ENCODE results near the gene PTPRE. TPM values are rescaled to one million over a fixed set of nuclear protein-coding genes. Genes with fewer than 3 reads are reported as not detected.

Gene PTPRE
- polyA plus RNA-seq, 1 donor from 2014 or later = 11.2 TPM

DNA sequence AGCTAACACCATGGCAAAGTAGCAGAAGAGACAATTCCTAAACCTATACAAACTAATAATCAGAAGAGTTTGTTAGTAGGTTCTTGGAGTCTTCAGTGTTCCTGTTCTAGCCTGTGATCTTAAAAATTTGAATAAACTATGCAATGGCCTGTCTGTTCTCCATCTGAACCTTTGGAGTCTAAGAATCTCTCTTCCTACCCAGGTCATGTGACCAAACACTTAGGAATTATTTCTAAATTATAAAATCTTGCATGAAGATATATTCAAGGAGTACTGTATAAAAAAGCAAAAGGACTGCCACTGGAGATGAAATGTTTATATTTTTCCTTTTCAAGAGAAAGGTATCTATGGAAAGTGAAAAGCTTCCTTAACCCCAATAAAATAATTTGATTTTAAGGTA, 216.9 kb downstream of the PTPRE start:
- Mint-ChIP-seq H3K36me3 (peaks cover 2% of the 10 kb centered on the region), H3K9me3 (no peaks in the 10 kb centered on the region), H3K27me3 (peaks cover 16% of the 10 kb centered on the region), H3K27ac (peak overlapping the region in 1 of 3 donors; percentile 72), H3K4me3 (peak overlapping the region in 2 of 4 donors; percentile 63 to 95), H3K4me1 (peaks cover 13 to 32% (median 19%) of the 10 kb centered on the region in 3 donors)

DNA sequence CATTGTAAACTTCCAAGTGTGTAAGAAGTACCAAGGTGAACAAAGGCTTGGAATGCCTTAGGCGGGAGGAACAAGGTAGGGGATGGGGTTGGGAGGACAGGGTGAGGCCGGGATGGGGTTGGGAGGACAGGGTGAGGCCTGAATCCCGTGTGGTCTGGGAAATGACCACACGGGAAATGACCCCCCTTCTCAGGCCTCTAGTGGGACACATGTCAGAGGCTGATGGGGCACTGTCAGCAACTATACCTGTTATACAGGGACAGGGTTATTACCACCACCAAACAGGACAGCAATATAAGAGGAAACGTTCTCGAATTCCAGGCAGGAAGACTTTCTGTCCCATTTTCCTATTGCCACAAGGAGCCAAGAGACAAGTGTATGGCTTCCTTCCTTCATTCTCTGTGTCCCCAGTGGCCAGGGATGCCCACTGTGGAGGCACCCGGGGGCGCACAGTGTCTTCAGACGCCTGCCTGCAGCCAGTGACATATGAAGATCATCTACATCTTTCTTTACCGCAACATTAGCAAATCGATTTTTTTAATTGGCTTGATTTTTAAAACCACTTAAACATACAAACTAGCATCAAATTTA, 218.0 kb downstream of the PTPRE start:
- Mint-ChIP-seq H3K27me3 (peaks cover 16% of the 10 kb centered on the region), H3K9me3 (no peaks in the 10 kb centered on the region), H3K36me3 (peaks cover 2% of the 10 kb centered on the region), H3K4me3 (peak overlapping the region; percentile 86 to 96 (median 96)), H3K27ac (peak overlapping the region; percentile 76 to 89 (median 86)), H3K4me1 (peaks cover 13 to 32% (median 19%) of the 10 kb centered on the region in 3 donors)

DNA sequence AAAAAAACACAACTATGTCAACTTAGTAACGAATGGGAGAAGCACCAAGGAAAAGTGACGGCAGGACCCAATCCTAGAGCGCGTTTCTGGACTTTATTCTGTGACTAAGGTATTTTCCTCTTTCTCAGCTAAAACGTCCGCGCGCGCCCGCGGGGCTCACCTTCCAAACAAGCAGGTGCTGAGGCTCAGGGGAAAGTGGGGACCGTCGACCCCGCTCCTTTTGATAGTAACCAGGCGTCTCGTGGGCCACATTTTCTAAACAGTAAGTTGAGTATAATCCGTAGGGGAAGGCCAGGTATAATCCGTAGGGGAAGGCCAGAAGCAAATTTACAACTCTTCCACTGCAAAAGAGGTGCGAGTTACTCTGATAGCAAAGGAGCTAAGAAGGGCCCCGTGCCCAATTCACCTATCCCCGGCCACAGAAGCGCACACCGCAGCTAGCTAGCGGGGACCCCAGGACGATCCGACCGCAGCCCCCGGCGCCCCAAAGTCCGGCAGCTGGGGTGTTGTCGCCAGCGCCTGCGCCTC, 218.6 kb downstream of the PTPRE start:
- H3K4me1 Mint-ChIP-seq = peaks cover 13 to 32% (median 19%) of the 10 kb centered on the region in 3 donors
- H3K36me3 Mint-ChIP-seq = peaks cover 2% of the 10 kb centered on the region

DNA sequence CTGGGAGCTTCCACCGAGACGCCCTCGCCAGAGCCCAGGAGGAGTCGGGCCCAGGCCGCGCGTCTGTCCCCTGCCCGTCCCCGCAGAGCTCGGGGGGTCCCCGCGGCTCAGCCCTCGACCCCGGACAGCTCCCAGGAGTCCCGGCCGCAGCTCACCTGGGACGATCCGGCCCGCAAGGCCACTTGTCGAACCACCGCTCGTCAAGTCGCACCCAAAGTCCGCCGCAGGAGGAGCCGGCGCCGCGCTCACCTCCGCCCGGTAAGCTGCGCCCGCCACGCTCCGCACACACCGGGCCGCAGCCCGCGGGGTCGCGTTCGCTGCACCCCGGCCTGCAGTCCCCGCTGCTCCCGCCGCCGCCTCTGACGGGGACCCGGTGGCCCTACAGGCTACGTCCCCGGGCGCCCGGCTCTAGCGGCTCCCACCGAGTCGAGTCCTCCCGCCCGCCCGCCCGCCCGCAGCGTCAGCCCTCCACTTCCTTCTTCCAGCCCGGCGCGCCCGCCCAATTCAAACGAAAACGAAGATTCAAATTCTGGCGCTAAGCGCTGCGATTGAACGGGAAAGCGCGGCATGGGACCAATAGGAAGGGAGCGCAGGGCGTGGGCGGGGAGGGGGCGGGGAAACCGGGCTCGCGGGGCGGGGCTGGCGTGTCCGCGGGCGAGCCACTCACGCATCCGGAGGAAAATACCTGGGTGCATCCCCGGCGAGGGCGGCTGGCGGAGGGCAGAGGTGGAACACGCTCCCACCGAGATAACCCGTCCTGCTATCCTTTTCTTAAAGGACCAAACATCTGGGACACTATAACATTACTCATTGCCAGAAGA, 219.3 kb downstream of the PTPRE start, which contains the start of gene MKI67:
TSS of gene MKI67 (minus strand) at position 480 of the 821 bp plus-strand sequence. CDS start 756 bp downstream, outside the sequence.
- H3K27ac Mint-ChIP-seq = peak within 1 kb of the TSS; percentile 62 to 89 (median 89)
- H3K4me3 Mint-ChIP-seq = peak within 1 kb of the TSS; percentile 88 to 96 (median 96)
- peaks cover 13 to 32% (median 19%) of the 10 kb centered on the region in 3 donors for H3K4me1 Mint-ChIP-seq
- H3K36me3 Mint-ChIP-seq = no peaks in the 10 kb centered on the region
- peaks cover 18% of the 10 kb centered on the region for H3K27me3 Mint-ChIP-seq
- H3K9me3 Mint-ChIP-seq = no peaks in the 10 kb centered on the region

More for the DNA sequence above, 218.6 kb downstream of the PTPRE start:
- Mint-ChIP-seq H3K4me3 (peak overlapping the region; percentile 86 to 96 (median 96)), H3K27me3 (peaks cover 18% of the 10 kb centered on the region), H3K27ac (peak overlapping the region in 2 of 3 donors; percentile 86 to 89), H3K9me3 (no peaks in the 10 kb centered on the region)

DNA sequence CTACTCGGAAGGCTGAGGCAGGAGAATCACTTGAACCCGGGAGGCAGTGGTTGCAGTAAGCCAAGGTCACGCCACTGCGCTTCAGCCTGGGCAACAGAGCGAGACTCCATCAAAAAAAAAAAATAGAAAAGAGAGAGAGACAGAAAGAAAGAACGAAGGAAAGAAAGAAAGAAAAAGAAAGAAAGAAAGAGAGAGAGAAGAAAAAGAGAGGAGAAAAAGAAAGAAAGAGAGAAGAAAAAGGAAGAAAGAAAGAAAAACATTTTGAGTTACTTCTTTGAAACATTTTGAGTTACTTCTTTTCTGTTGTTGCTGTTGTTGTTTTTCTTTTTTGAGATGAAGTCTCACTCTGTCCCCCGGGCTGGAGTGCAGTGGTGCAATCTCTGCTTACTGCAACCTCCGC, 221.7 kb downstream of the PTPRE start:
- H3K36me3 Mint-ChIP-seq = peaks cover 2% of the 10 kb centered on the region
- no peak overlapping the region for H3K27ac Mint-ChIP-seq
- H3K4me1 Mint-ChIP-seq = peaks cover 11 to 26% (median 15%) of the 10 kb centered on the region in 3 donors
- H3K9me3 Mint-ChIP-seq = no peaks in the 10 kb centered on the region
- H3K4me3 Mint-ChIP-seq = no peak overlapping the region
- H3K27me3 Mint-ChIP-seq = peaks cover 18% of the 10 kb centered on the region

DNA sequence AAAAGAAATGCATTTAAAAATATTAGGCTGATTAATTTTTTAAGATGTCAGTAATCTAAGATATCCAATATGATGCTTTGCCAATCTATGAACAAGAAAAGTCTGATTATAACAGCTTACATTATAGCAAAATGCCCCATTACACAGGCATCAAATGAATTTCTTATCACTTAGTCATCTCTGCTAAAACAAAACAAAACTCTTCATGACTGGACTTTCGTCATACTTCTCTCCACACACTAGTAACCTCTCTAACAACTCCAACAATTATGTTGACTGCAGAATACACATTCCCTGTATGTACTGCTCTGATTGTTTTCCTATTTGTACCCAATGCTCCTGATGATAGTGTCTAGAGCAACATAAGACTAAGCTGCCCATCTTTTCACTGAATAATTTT, 223.1 kb downstream of the PTPRE start:
- no peaks in the 10 kb centered on the region for H3K9me3 Mint-ChIP-seq
- peak overlapping the region in 1 of 3 donors; percentile 3 for H3K27ac Mint-ChIP-seq
- peaks cover 2% of the 10 kb centered on the region for H3K36me3 Mint-ChIP-seq
- H3K27me3 Mint-ChIP-seq = peaks cover 11% of the 10 kb centered on the region
- H3K4me3 Mint-ChIP-seq = no peak overlapping the region
- peaks cover 7 to 20% (median 8%) of the 10 kb centered on the region in 3 donors for H3K4me1 Mint-ChIP-seq

Other genes with a start within 250 kb of the PTPRE start
- gene FOXI2, start 169.9 kb upstream of the PTPRE start, polyA plus RNA-seq = not detected
- gene CLRN3, start 14.2 kb upstream of the PTPRE start, polyA plus RNA-seq = not detected
- 0.59 TPM for gene MKI67, start 219.3 kb downstream of the PTPRE start, polyA plus RNA-seq